MCF 10A (cell line): ENCODE measurements around the gene ERP44. TPM values are rescaled to one million over a fixed set of nuclear protein-coding genes. Genes with fewer than 3 reads are reported as not detected.
A peak's percentile ranks its signal among the peaks of the same experiment; 100 is the strongest.

ENCODE experiments used
- BruUV-seq: library from RNA; stranded (reverse); fragments of 400-500 nt; replicated peaks from 2 replicates; lab custom pipeline; 2021; lab: Mats Ljungman, UMichigan
- CTCF ChIA-PET: fragments of 300-600 bp; sonication (Branson Sonifier 250); formaldehyde crosslinking; extraction: SDS; loops from one replicate; lab custom pipeline; 2021; ENCODE audit warnings: antibody characterized with exemption, inconsistent platforms; lab: Yijun Ruan, JAX
- POLR2A ChIA-PET: fragments of 300-600, 350-650 bp; sonication (Branson Sonifier 250); formaldehyde crosslinking; extraction: SDS; loops from one replicate; lab custom pipeline; 2020; ENCODE audit warnings: antibody characterized with exemption, inconsistent platforms; lab: Yijun Ruan, JAX
- DNase-seq: peaks from one replicate; pipeline ENCODE4 v3.0.0-alpha.2; 2018; ENCODE audit not compliant: unreplicated experiment
- H3K27ac Mint-ChIP-seq: one replicate; pipeline ENCODE4 v1.8.0; 2022; ENCODE audit warnings: mild to moderate bottlenecking, low read depth, mixed read lengths; ENCODE audit not compliant: unreplicated experiment
- H3K27me3 Mint-ChIP-seq: one replicate; pipeline ENCODE4 v1.8.0; 2022; ENCODE audit warnings: mixed read lengths; ENCODE audit not compliant: insufficient read depth, unreplicated experiment
- H3K36me3 Mint-ChIP-seq: one replicate; pipeline ENCODE4 v1.8.0; 2022; ENCODE audit warnings: mild to moderate bottlenecking, moderate library complexity, mixed read lengths; ENCODE audit not compliant: insufficient read depth, unreplicated experiment
- H3K4me1 Mint-ChIP-seq: one replicate; pipeline ENCODE4 v1.8.0; 2022; ENCODE audit warnings: mixed read lengths; ENCODE audit not compliant: insufficient read depth, unreplicated experiment
- H3K4me3 Mint-ChIP-seq: one replicate; pipeline ENCODE4 v1.8.0; 2022; ENCODE audit warnings: mild to moderate bottlenecking, moderate library complexity, mixed read lengths; ENCODE audit not compliant: unreplicated experiment
- H3K9me3 Mint-ChIP-seq: one replicate; pipeline ENCODE4 v1.8.0; 2022; ENCODE audit warnings: mixed read lengths; ENCODE audit not compliant: unreplicated experiment
- intact Hi-C: fragments of 100-400 bp; cut with micrococcal nuclease; formaldehyde crosslinking; loops from 2 replicates; pipeline ENCODE4 v1.14.1; 2022
- total RNA-seq: library from RNA; stranded (reverse); gene quantifications from 2 replicates; pipeline ENCODE4 v1.2.3, GENCODE V29; 2022
- TF ChIP-seq, protein P1 (sequence below): fragments of 200-600 bp; IDR thresholded peaks from one replicate; pipeline ENCODE4 v1.8.0; 2022; ENCODE audit warnings: antibody characterized with exemption, mild to moderate bottlenecking; ENCODE audit not compliant: unreplicated experiment

ERP44 gene
- total RNA-seq, 1 experiment from 2014 or later = 26.3 TPM

DNA sequence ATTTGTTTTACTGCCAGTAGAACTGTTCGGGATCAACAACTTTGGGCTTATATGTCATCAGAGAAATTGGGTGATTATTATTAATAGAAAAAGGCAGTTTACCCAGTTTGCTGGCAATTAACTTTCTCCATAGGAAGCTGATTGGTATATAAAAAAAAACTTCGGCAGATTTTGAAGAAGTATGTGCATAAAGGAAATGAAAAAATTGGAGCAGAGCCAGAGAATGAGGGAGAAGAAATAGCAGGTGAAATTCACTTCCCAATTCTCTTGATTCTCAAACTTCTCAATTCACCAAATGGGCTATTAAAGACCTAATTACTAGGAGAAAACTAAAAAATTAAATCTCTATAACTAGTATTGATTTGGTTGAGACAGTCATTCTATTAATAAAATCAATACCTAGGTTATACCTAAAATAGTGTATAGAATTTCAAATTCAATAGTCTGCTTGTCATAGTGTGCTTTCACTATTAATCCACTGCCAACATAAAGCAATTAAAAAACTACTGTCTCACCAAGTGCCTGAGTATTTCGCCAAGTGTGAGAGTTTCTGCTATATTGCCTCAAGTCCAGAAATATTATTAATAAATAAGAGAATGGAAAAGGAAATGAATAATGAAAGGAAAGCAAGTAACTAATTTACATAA is 144.8 kb downstream of the ERP44 start:
- no peaks in the 10 kb centered on the region for H3K9me3 Mint-ChIP-seq
- H3K27me3 Mint-ChIP-seq = no peaks in the 10 kb centered on the region
- intact Hi-C loops = no loop called here
- no peaks in the 10 kb centered on the region for H3K4me1 Mint-ChIP-seq
- DNase-seq = no peak
- H3K27ac Mint-ChIP-seq = no peak overlapping the region
- peaks cover 22% of the 10 kb centered on the region for H3K36me3 Mint-ChIP-seq
- no peak overlapping the region for H3K4me3 Mint-ChIP-seq
- POLR2A ChIA-PET = no interaction called here
- TF ChIP-seq, protein P1, sequence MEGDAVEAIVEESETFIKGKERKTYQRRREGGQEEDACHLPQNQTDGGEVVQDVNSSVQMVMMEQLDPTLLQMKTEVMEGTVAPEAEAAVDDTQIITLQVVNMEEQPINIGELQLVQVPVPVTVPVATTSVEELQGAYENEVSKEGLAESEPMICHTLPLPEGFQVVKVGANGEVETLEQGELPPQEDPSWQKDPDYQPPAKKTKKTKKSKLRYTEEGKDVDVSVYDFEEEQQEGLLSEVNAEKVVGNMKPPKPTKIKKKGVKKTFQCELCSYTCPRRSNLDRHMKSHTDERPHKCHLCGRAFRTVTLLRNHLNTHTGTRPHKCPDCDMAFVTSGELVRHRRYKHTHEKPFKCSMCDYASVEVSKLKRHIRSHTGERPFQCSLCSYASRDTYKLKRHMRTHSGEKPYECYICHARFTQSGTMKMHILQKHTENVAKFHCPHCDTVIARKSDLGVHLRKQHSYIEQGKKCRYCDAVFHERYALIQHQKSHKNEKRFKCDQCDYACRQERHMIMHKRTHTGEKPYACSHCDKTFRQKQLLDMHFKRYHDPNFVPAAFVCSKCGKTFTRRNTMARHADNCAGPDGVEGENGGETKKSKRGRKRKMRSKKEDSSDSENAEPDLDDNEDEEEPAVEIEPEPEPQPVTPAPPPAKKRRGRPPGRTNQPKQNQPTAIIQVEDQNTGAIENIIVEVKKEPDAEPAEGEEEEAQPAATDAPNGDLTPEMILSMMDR = no peak
- no TSS peak for BruUV-seq
- CTCF ChIA-PET = interaction anchor here (0.6 kb wide), 1 partner anchor 112 kb away, joined by 3 read pairs; no protein-coding TSS in a partner anchor

DNA sequence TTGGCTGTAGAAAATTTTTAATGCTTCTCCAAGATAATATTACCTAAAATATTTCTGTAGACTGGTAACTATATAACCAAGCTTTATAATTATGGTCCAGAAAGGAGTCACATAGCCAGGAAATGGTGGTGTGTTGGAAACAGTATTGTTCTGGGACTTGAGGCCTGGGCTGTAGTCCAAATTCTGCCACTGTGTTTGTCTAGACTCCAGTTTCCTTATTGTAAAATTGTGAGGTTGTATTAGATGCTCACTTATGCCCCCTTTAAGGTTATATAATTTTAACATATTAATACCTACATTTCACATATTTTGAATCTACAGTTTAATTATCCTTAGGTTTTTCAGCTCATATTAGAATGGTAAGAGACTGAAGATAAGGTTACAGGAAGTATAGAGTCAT is 149.9 kb downstream of the ERP44 start:
- H3K27me3 Mint-ChIP-seq = no peaks in the 10 kb centered on the region
- intact Hi-C loops = no loop called here

GRCh38 chr9:99948482-99948881 is 150.3 kb downstream of the ERP44 start:
- DNase-seq = no peak
- H3K9me3 Mint-ChIP-seq = no peaks in the 10 kb centered on the region
- H3K36me3 Mint-ChIP-seq = peaks cover 8% of the 10 kb centered on the region
- ChIA-PET POLR2A (interaction anchor here (0.7 to 1.9 kb wide), 4 partner anchors 15 to 130 kb away, joined by 3 to 4 read pairs (median 4); partner anchors contain the start of gene NR4A3), CTCF (interaction anchor here (1.0 to 1.2 kb wide), 5 partner anchors 9 to 788 kb away, joined by 3 to 4 read pairs (median 3); no protein-coding TSS in a partner anchor)
- BruUV-seq = no TSS peak
- intact Hi-C loops = no loop called here
- no peak overlapping the region for H3K27ac Mint-ChIP-seq
- no peaks in the 10 kb centered on the region for H3K27me3 Mint-ChIP-seq
- no peak overlapping the region for H3K4me3 Mint-ChIP-seq
- TF ChIP-seq, protein P1 = no peak
- no peaks in the 10 kb centered on the region for H3K4me1 Mint-ChIP-seq

More for the DNA sequence above, 149.9 kb downstream of the ERP44 start:
- ChIA-PET POLR2A (interaction anchor here (0.7 to 1.9 kb wide), 4 partner anchors 15 to 130 kb away, joined by 3 to 4 read pairs (median 4); partner anchors contain the start of gene NR4A3), CTCF (interaction anchor here (1.0 to 1.1 kb wide), 3 partner anchors 53 to 789 kb away, joined by 3 read pairs; no protein-coding TSS in a partner anchor)
- peaks cover 8% of the 10 kb centered on the region for H3K36me3 Mint-ChIP-seq
- H3K4me1 Mint-ChIP-seq = no peaks in the 10 kb centered on the region
- DNase-seq = peak; percentile 24
- no TSS peak for BruUV-seq
- TF ChIP-seq, protein P1 = no peak
- no peak overlapping the region for H3K27ac Mint-ChIP-seq
- H3K9me3 Mint-ChIP-seq = no peaks in the 10 kb centered on the region
- H3K4me3 Mint-ChIP-seq = no peak overlapping the region

DNA sequence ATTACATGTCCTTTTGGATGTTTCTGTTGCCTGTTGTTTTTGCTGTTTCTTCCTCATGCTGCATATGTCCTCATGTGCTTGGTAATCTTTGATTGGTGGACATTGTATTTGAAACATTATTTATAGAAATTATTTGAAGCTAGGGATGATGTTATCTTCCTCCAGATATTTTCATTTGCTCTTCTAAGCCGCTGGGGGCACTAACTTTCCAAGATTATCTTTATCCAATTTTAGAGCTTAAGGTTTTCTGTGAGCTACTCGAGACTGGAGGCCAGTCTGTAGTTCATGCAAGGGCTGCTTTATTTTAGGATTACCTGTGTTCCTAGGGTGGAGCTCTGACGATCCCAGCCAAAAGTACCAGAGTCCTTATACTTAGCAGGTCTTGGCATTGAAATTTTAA is 151.4 kb downstream of the ERP44 start:
- peaks cover 8% of the 10 kb centered on the region for H3K36me3 Mint-ChIP-seq
- intact Hi-C loops = no loop called here
- H3K4me3 Mint-ChIP-seq = no peak overlapping the region
- no peaks in the 10 kb centered on the region for H3K4me1 Mint-ChIP-seq
- no TSS peak for BruUV-seq
- CTCF ChIA-PET = interaction anchor here (0.6 to 1.2 kb wide), 11 partner anchors 10 to 1038 kb away, joined by 3 to 6 read pairs (median 4); no protein-coding TSS in a partner anchor
- no peaks in the 10 kb centered on the region for H3K9me3 Mint-ChIP-seq
- no peak for DNase-seq
- no peaks in the 10 kb centered on the region for H3K27me3 Mint-ChIP-seq
- TF ChIP-seq, protein P1 = no peak
- no peak overlapping the region for H3K27ac Mint-ChIP-seq
- POLR2A ChIA-PET = interaction anchor here (0.6 to 1.9 kb wide), 6 partner anchors 10 to 126 kb away, joined by 3 to 5 read pairs (median 4); partner anchors contain the start of genes NR4A3 and STX17
